ENCODE data around the gene MEIOSIN. TPM values are rescaled to one million over a fixed set of nuclear protein-coding genes. Genes with fewer than 3 reads are reported as not detected.
A peak's percentile ranks its signal among the peaks of the same experiment; 100 is the strongest.
"Not testable (repeated sequence)": the region's sequence is repeated elsewhere in the genome, so short reads cannot be mapped to it uniquely, and the experiment has no call there.

The MEIOSIN gene
- total RNA-seq, 2 donors from 2014 or later, result 0.78 to 0.90 TPM

- Histone ChIP-seq H3K4me3 (peak overlapping the region in 1 of 2 donors; percentile 69), H3K4me1 (peaks cover 0 to 31% of the 10 kb centered on the region in 2 donors), H3K9me3 (no peaks in the 10 kb centered on the region), H3K27me3 (no peaks in the 10 kb centered on the region), H3K36me3 (peaks cover 19% of the 10 kb centered on the region), H3K27ac (no peak overlapping the region)
- TF ChIP-seq CTCF (IDR thresholded peaks at IDR 0.05), result no peak
- no peak for DNase-seq (ENCODE audit: low spot score)
Measured at GRCh38 chr19:45793178-45793564, 59.9 kb downstream of the MEIOSIN start.

- peaks cover 0 to 26% of the 10 kb centered on the region in 2 donors for H3K4me1 ChIP-seq
- no peak for TF ChIP-seq CTCF (IDR thresholded peaks at IDR 0.05)
- H3K4me3 ChIP-seq, result no peak overlapping the region
- no peaks in the 10 kb centered on the region for H3K9me3 ChIP-seq
- no peaks in the 10 kb centered on the region for H3K27me3 ChIP-seq
- no peak for DNase-seq (ENCODE audit: low spot score)
- H3K36me3 ChIP-seq, result peaks cover 14% of the 10 kb centered on the region
- H3K27ac ChIP-seq, result no peak overlapping the region
Measured at GRCh38 chr19:45793876-45794275, 60.6 kb downstream of the MEIOSIN start.

GRCh38 chr19:45794627-45795026 is 61.4 kb downstream of the MEIOSIN start:
- H3K9me3 ChIP-seq, result no peaks in the 10 kb centered on the region
- peaks cover 0 to 26% of the 10 kb centered on the region in 2 donors for H3K4me1 ChIP-seq
- peaks cover 7% of the 10 kb centered on the region for H3K36me3 ChIP-seq
- H3K4me3 ChIP-seq, result no peak overlapping the region
- H3K27me3 ChIP-seq, result no peaks in the 10 kb centered on the region
- TF ChIP-seq CTCF (IDR thresholded peaks at IDR 0.05), result no peak
- DNase-seq (ENCODE audit: low spot score), result no peak
- H3K27ac ChIP-seq, result no peak overlapping the region

GRCh38 chr19:45798995-45799517 is 65.8 kb downstream of the MEIOSIN start:
- Histone ChIP-seq H3K4me3 (no peak overlapping the region), H3K36me3 (no peaks in the 10 kb centered on the region), H3K9me3 (no peaks in the 10 kb centered on the region), H3K27me3 (no peaks in the 10 kb centered on the region), H3K27ac (no peak overlapping the region), H3K4me1 (peaks cover 0 to 8% of the 10 kb centered on the region in 2 donors)
- TF ChIP-seq CTCF (IDR thresholded peaks at IDR 0.05), result peak; percentile 74 to 93
- peak; percentile 71 for DNase-seq (ENCODE audit: low spot score)

- not testable (repeated sequence) for H3K4me3 ChIP-seq; H3K27ac ChIP-seq; DNase-seq (ENCODE audit: low spot score); H3K36me3 ChIP-seq; H3K4me1 ChIP-seq; H3K27me3 ChIP-seq; H3K9me3 ChIP-seq
Measured at GRCh38 chr19:45799541-45799940, 66.3 kb downstream of the MEIOSIN start.

- DNase-seq (ENCODE audit: low spot score), result no peak
- H3K36me3 ChIP-seq, result no peaks in the 10 kb centered on the region
- H3K4me1 ChIP-seq, result peaks cover 0 to 8% of the 10 kb centered on the region in 2 donors
- H3K27me3 ChIP-seq, result no peaks in the 10 kb centered on the region
- no peak overlapping the region for H3K27ac ChIP-seq
- H3K9me3 ChIP-seq, result no peaks in the 10 kb centered on the region
- no peak overlapping the region for H3K4me3 ChIP-seq
- no peak for TF ChIP-seq CTCF (IDR thresholded peaks at IDR 0.05)
Measured at GRCh38 chr19:45800070-45800553, 66.9 kb downstream of the MEIOSIN start.
